ENCODE measurements around the gene PIP5K1B.

The PIP5K1B gene

DNA sequence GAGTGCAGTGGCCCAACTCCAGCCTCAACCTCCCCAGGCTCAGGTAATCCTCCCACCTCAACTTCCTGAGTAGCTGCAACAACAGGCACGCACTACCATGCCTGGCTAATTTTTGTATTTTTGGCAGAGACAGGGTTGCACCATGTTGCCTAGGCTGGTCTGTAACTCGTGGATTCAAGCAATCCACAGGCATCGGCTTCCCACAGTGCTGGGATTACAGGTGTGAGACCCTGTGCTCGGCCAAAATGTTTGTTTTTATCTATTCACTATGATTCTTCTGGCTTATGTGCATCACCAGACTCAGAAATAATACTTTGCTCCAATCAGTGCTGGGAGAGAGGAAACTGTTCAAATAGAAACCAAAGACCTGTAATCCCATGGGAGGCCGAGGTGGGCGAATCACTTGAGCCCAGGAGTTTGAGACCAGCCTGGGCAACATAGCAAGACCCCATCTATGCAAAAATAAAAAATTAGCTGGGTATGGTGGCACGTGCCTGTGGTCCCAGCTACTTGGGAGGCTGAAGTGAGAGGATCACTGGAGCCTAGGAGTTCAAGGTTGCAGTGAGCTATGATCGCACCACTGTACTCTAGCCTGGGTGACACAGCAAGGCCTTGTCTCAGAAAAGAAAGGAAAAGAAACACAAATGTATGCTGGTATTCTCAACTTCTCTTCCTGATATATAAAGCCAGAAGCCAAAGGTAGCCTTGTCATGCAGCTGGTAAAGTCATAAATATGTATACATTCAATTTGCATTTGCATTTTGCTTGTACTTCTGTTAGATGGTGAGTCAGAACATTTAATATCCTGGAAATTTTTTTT is 4.5 kb downstream of the PIP5K1B start:
- no peak for DNase-seq

DNA sequence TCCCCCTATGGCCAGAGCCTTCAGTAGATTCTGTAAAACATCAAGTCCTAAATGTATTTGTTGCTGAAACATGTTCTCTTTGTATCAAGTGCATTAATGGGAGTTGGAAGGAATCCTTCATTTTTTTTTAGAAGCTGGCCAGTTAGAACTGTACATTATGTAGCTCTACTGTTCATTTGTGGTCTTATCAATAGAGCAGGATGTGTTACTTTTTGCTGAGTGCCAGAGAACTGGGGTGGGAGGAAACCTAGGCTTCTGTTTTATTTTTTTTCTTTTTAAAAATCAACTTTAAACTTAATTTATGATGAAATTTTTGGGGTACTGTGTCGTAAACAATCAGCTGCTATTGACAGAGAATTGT is 5.1 kb downstream of the PIP5K1B start:
- no peak for DNase-seq

DNA sequence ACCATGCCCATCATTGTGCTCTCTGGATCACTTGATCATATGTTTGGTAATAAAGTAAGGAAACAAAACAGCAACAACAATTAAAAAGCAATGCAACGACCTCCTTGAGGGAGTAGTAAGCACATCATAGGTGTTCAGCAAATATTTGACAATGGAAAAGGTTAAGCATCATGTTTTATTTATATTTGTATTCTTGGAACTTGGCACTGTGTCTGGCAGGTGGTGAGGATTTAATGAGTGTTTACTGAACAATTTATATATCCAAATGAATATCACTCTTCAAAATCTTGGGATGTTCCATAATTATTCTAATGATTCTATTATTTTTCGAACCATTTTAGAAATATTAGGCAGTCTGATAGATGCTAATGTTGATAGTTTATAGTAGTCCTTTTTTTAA is 6.2 kb downstream of the PIP5K1B start:
- DNase-seq = no peak

GRCh38 chr9:68711932-68712331 is 6.9 kb downstream of the PIP5K1B start:
- DNase-seq = no peak

- no peak for DNase-seq
These were observed 9.6 kb downstream of the PIP5K1B start for GRCh38 chr9:68714416-68715180.

- DNase-seq = no peak
These were observed 10.1 kb downstream of the PIP5K1B start for GRCh38 chr9:68715181-68715456.

- no peak for DNase-seq
These were observed 12.8 kb downstream of the PIP5K1B start for GRCh38 chr9:68717552-68718443.

GRCh38 chr9:68719847-68720246 is 14.8 kb downstream of the PIP5K1B start:
- DNase-seq = no peak

DNA sequence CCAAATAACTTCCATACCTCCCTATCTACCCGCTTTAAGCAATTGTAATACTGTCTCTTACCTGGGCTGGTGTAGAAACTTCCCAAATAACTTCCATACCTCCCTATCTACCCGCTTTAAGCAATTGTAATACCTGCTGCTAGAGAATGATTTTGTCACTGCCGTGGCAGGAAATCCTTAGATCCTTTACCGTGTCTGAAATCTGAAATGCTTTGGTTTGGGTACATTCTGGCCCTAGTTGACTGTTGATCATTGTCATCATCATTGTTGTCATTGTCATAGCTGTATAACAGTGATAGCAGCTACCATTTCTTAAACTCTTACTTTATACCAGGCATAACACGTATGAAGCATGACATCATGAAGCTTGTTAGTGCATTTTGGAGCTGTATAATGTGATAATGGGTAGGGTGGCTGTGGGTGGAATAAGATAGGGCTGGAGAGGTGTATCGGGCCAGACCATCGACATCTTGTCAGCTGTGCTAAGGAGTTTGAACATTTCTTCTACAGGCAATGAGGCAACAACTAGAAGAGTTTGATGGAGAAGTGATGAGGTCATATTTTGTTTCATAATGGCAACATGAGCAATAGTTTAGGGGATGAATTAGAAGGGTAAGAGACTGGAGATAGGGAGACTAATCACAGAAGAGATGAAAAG is 15.7 kb downstream of the PIP5K1B start:
- no peak for DNase-seq

GRCh38 chr9:68721666-68722330 is 16.8 kb downstream of the PIP5K1B start:
- DNase-seq = no peak

GRCh38 chr9:68725070-68725469 is 20.0 kb downstream of the PIP5K1B start:
- no peak for DNase-seq

DNA sequence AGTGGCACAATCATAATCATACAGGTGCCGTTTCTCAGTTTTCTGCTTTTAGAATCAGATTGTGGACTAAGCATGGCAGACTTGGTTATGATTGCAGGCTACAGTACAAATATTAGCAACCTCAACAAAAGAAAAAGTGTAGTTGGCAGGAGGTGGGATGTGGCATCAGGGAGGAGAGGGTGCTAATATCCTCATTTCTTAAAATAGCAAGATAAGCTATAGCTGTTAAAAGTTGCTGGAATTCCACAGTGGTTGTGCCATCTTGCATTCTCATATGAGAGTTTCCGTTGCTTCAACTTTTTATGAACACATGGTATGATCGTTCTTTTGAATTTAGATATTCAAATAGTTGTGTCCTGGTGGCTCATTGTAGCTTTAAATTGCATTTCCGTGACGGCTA is 21.4 kb downstream of the PIP5K1B start:
- DNase-seq = no peak

GRCh38 chr9:68727636-68728035 is 22.6 kb downstream of the PIP5K1B start:
- no peak for DNase-seq

GRCh38 chr9:68728731-68729130 is 23.7 kb downstream of the PIP5K1B start:
- no peak for DNase-seq

DNA sequence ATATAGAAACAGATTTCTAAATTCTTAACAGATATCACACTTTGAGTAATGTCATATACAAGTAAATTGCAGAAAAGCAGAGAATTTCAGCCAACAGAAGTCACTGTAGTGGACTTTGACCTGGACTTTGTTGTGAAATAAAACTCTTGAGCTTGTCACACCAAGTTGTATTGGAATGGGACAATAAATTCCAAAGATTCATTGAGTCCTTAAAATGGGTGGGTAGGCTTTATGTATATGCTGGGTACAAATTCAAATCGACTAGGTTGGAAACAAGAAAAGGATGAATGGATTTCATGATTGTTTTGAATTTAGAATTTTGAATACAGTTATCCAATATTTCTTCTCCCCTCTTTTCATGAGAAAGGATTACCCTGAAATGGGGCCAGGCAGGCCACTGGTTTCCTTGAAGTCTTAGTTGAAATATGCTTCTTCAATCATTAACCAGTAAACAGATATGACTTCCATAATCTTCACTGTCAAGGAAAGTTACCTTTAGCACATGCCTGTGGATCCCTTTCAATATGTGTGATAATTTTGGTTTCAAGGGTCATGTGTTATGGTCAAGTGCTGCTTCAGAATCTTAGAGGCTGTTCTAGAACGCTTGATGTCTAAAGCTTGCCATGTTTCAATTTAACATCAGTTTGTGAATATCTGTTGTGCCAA is 25.7 kb downstream of the PIP5K1B start:
- DNase-seq = no peak

DNA sequence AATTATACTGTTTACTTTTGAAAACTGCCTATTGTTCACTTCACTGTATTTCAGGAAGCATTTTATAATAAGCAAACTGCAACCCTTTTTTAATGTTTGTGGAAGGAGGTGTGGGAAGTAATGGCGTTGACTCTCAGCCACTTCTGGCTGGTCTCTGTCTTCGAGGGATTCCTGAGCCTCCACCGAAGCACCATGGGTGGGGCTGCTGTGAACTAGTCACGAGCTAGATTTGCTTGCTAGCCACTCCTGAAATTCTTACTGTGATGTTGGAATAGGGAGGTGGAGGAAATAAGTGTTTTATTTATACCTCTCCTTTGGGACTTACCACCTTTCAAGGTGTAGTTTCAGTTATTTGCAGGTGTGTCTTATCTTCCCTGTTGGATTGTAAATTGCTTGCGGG is 26.8 kb downstream of the PIP5K1B start:
- DNase-seq = no peak

DNA sequence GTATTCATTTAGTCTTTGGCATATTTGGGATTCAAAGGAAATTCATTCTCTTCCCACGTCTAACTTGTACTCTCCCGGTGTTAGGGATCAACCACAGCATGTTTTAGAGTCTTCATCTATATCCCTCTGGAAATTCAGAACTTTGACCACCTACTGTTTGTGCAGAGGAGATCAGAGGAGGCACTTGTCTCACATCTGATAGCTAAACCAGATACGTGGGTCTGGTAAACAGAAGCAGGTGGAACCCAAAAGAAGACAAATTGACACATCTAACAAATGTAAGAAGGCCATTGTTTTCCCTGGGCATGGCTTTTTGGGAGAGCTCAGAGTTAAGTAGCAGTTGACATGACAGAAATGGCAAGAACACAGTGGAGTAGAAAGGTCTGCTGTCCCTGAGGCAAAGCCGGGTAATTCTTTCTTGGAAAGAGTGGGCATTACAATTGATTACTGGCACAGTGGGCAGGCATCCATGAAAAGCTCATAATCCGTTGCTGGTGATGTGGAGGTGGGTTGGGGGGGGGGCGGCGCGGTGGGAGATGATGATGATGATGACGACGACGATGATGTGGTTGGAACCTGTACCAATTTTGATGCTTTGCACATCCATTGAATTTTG is 27.5 kb downstream of the PIP5K1B start:
- DNase-seq = no peak

DNA sequence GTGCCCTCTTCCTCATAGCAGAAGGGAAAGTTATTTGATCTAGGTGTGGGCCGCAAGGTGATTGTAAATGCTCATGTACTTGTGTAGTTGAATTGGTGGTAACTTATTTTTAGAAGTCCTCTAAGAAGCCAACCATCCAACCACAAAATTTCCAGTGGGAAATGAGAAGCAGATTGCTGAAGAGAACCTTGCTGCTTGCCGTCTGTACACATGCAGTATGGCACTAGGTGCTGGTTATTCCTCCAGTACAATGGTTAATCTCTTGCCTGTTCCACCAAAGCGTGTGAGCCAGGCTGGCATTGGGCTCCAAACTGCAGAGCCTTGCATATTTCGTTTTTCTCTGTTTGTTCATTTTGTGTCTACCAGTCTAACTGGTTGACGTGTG is 28.0 kb downstream of the PIP5K1B start:
- no peak for DNase-seq

DNA sequence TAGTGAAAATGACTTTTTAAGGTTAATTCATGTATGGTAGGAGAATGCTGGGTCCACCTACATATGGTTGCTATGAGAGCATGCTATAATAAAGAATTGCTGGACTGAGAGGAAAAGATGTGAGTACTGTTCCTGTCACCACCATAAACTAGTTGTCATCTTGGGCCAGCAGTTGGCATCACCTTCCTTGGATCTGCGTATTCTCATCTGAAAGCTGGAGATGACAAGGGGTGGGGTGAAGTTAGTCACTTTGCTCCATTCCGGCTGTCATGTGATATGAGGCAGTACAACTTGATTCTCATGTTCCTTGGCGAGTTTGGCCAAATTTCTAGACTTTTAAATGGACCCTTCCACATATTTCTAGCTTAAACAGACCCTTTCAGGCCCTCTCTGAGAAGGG is 33.3 kb downstream of the PIP5K1B start:
- no peak for DNase-seq

DNA sequence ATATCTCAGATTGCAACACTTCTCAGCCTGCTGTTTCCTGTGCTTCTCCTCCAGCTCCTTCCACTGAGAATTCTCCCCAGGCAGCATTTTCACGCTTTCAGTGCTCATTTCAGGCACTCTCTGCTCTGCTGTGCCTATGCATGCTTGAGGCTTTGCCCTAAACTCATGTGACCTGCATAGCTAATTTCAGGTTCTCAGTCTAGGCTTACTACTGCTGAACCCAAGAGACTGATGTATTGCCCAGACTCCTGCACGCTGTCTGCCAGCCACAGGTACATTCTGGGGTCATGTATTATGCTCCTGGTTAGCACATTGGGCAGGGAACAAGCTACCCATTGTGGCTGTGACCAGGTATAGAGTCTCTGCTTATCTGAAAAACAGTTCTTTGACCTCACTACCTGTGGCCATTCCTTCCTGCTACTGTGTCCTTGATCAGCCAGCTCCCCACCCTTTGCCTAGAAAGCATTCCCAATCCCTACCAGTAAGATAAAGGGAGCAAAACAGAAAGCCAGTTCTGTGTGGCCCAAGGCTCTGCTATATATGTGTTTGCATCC is 34.7 kb downstream of the PIP5K1B start:
- DNase-seq = no peak

- DNase-seq = no peak
These were observed 35.5 kb downstream of the PIP5K1B start for GRCh38 chr9:68740561-68740960.

All from NCI-H2227 treated with DMSO at 0.1 percent for 48 hours (cell line).